ENCODE results near the gene DAB2IP.

The DAB2IP gene

GRCh38 chr9:121817476-121817875, 166.0 kb downstream of the DAB2IP start:
- H4K20me1 ChIP-seq (ENCODE audit: low read depth, low read length), result no peaks in the 10 kb centered on the region
- H3K9me2 ChIP-seq (replicated peaks; ENCODE audit: insufficient read depth, low read length), result no peaks in the 10 kb centered on the region
- H3K9me3 ChIP-seq (ENCODE audit: insufficient read depth, low read length), result no peaks in the 10 kb centered on the region
- H2AFZ ChIP-seq (ENCODE audit: low read depth, low read length, severe bottlenecking), result no peak overlapping the region
- no peaks in the 10 kb centered on the region for H3K79me2 ChIP-seq (ENCODE audit: insufficient read depth, low read length)
- no peaks in the 10 kb centered on the region for H3K27me3 ChIP-seq (ENCODE audit: low read length)
- no peak overlapping the region for H3K27ac ChIP-seq (ENCODE audit: low read depth, low read length)
- H3K36me3 ChIP-seq (ENCODE audit: low read length), result no peaks in the 10 kb centered on the region
- H3F3A ChIP-seq (ENCODE audit: insufficient read depth), result no peaks in the 10 kb centered on the region
- H3K9ac ChIP-seq (ENCODE audit: low read length), result no peak overlapping the region
- no peak overlapping the region for H3K4me3 ChIP-seq (ENCODE audit: insufficient read depth, low read length, poor library complexity, severe bottlenecking)
- H3K4me2 ChIP-seq (ENCODE audit: low read depth, low read length, poor library complexity, severe bottlenecking), result no peak overlapping the region
- TF ChIP-seq, protein P1, sequence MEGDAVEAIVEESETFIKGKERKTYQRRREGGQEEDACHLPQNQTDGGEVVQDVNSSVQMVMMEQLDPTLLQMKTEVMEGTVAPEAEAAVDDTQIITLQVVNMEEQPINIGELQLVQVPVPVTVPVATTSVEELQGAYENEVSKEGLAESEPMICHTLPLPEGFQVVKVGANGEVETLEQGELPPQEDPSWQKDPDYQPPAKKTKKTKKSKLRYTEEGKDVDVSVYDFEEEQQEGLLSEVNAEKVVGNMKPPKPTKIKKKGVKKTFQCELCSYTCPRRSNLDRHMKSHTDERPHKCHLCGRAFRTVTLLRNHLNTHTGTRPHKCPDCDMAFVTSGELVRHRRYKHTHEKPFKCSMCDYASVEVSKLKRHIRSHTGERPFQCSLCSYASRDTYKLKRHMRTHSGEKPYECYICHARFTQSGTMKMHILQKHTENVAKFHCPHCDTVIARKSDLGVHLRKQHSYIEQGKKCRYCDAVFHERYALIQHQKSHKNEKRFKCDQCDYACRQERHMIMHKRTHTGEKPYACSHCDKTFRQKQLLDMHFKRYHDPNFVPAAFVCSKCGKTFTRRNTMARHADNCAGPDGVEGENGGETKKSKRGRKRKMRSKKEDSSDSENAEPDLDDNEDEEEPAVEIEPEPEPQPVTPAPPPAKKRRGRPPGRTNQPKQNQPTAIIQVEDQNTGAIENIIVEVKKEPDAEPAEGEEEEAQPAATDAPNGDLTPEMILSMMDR (IDR thresholded peaks at IDR 0.05; ENCODE audit: insufficient read depth, low read length, poor library complexity, severe bottlenecking), result no peak
- TF ChIP-seq EZH2phosphoT487 (conservative IDR thresholded peaks at IDR 0.05; ENCODE audit: low read length), result no peak

GRCh38 chr9:121818016-121818661, 166.7 kb downstream of the DAB2IP start:
- Histone ChIP-seq H3K27ac (ENCODE audit: low read depth, low read length) (no peak overlapping the region), H3F3A (ENCODE audit: insufficient read depth) (no peaks in the 10 kb centered on the region), H3K9me2 (replicated peaks; ENCODE audit: insufficient read depth, low read length) (no peaks in the 10 kb centered on the region), H3K36me3 (ENCODE audit: low read length) (no peaks in the 10 kb centered on the region), H2AFZ (ENCODE audit: low read depth, low read length, severe bottlenecking) (no peak overlapping the region), H3K27me3 (ENCODE audit: low read length) (no peaks in the 10 kb centered on the region), H3K9ac (ENCODE audit: low read length) (no peak overlapping the region), H3K4me3 (ENCODE audit: insufficient read depth, low read length, poor library complexity, severe bottlenecking) (no peak overlapping the region), H4K20me1 (ENCODE audit: low read depth, low read length) (no peaks in the 10 kb centered on the region), H3K9me3 (ENCODE audit: insufficient read depth, low read length) (no peaks in the 10 kb centered on the region), H3K79me2 (ENCODE audit: insufficient read depth, low read length) (no peaks in the 10 kb centered on the region), H3K4me2 (ENCODE audit: low read depth, low read length, poor library complexity, severe bottlenecking) (no peak overlapping the region)
- TF ChIP-seq EZH2phosphoT487 (conservative IDR thresholded peaks at IDR 0.05; ENCODE audit: low read length), result no peak
- TF ChIP-seq, protein P1 (IDR thresholded peaks at IDR 0.05; ENCODE audit: insufficient read depth, low read length, poor library complexity, severe bottlenecking), result no peak

- H3K4me3 ChIP-seq (ENCODE audit: insufficient read depth, low read length, poor library complexity, severe bottlenecking), result no peak overlapping the region
- no peaks in the 10 kb centered on the region for H3K79me2 ChIP-seq (ENCODE audit: insufficient read depth, low read length)
- no peaks in the 10 kb centered on the region for H3K9me3 ChIP-seq (ENCODE audit: insufficient read depth, low read length)
- no peaks in the 10 kb centered on the region for H3F3A ChIP-seq (ENCODE audit: insufficient read depth)
- H2AFZ ChIP-seq (ENCODE audit: low read depth, low read length, severe bottlenecking), result no peak overlapping the region
- no peaks in the 10 kb centered on the region for H4K20me1 ChIP-seq (ENCODE audit: low read depth, low read length)
- H3K36me3 ChIP-seq (ENCODE audit: low read length), result no peaks in the 10 kb centered on the region
- no peak overlapping the region for H3K27ac ChIP-seq (ENCODE audit: low read depth, low read length)
- H3K27me3 ChIP-seq (ENCODE audit: low read length), result no peaks in the 10 kb centered on the region
- H3K9me2 ChIP-seq (replicated peaks; ENCODE audit: insufficient read depth, low read length), result no peaks in the 10 kb centered on the region
- no peak for TF ChIP-seq EZH2phosphoT487 (conservative IDR thresholded peaks at IDR 0.05; ENCODE audit: low read length)
- TF ChIP-seq, protein P1 (IDR thresholded peaks at IDR 0.05; ENCODE audit: insufficient read depth, low read length, poor library complexity, severe bottlenecking), result no peak
- no peak overlapping the region for H3K9ac ChIP-seq (ENCODE audit: low read length)
- H3K4me2 ChIP-seq (ENCODE audit: low read depth, low read length, poor library complexity, severe bottlenecking), result no peak overlapping the region
Observed at GRCh38 chr9:121818841-121819427, 167.5 kb downstream of the DAB2IP start.
